GM19035 (cell line): ENCODE results near the gene ACVR2B.

Experiments
- ATAC-seq: cut with Tn5 transposase; IDR thresholded peaks from one replicate; pipeline ENCODE4 v1.9.1; 2021; ENCODE audit not compliant: unreplicated experiment

Gene ACVR2B

GRCh38 chr3:38457111-38458003 is 3.7 kb downstream of the ACVR2B start:
- ATAC-seq = no peak

DNA sequence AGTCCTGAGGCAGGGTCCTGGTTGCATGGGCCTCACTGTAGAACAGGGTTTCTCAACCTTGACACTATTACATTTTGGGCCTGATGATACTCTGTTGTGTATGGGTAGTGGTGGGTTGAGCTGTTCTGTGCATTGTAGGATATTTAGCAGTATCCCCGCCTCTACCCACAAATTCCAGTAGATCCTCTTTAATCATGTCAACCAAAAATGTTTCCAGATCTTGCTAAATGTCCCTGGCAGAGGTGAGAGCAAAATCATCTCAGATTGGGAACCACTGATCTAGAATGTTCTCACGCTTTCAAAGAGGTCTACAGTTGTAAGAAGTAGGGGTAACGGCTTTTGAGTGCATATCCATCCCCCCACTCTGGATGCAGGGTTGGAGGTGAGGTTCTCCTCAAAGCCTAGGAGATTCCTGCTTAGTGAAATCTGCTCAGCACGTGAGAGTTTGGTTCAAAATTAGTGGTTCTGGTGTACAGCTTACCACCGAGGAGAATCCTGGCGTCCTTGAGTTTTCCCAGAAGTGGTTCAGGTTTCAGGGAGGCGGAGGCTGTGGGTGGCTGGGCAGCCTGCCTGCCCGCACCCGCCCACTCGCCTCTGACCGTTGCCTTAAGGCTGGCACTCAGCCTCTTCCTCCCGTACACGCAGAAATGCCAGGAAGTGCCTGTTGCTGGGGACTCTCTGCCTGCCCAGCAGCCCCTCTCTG is 5.3 kb downstream of the ACVR2B start:
- no peak for ATAC-seq

DNA sequence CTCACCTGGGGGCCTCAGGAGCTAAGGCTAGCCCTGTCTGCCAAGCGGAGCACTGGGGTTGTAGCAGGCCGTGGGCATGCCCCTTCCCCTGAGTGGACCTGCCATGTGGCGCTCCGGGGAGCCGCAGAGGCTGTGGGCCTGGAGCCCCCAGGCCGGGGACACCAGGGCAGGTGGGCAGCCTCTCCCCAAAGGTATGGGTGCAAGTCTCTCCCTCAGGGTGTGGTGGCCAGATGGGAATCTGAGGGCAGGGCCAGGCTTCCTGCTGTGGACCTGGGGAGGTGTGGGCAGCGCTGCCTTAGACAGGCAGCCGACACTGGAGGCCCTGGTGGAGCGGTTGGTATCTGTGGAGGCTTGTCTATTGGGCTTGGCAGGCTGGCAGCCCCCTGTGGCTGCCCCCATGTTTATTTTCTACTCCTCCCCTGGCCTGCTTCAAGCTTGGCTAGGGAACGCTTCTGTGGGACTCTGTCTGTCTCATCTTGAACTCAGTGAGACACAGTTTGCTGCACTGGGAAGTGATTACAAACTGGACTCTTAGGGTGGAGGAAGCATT is 5.9 kb downstream of the ACVR2B start:
- no peak for ATAC-seq

DNA sequence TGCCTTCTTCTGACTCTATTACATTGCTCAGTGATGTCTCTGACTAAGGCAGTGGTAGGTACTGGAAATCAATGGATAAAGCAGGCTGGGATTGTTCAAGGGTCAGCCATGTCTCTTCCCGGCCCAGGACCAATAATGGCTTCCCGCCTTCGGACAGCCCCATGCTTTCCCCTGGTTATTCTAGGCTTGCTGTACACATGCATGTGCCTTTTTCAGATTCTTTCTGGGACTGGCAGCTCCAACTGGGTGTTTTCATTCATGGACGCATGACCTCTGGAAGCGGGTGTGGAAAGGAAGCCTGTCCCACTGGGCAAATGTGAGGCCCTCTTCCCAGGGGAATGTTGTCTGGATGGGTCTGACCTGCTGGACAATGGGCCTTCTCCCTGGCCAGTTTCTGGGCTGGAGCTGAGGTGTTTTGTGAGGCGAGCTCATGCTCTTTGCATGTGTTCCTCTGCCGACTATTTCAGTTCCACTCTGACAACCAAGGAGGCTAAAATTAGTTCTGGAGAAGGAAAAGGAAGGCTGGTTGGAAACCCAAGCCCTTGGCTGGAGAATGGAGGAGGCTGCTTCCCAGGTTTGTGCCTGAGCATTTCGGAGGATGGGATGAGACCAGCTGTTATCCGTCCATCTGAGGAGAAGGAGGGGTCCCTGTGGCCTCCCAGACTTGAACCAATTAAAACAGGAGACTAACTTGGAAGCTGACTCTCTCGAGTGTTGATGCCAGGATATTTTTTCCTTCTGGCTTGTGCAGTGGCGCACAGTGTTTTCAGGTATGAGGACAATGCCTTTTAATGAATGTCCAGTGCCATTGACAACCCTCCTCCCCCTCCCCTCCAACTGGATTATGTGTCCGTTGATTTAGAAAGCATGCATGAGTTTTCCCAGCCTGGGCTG is 6.9 kb downstream of the ACVR2B start:
- ATAC-seq = no peak

GRCh38 chr3:38465588-38466154 is 12.0 kb downstream of the ACVR2B start:
- no peak for ATAC-seq

GRCh38 chr3:38468765-38469164 is 15.1 kb downstream of the ACVR2B start:
- no peak for ATAC-seq

DNA sequence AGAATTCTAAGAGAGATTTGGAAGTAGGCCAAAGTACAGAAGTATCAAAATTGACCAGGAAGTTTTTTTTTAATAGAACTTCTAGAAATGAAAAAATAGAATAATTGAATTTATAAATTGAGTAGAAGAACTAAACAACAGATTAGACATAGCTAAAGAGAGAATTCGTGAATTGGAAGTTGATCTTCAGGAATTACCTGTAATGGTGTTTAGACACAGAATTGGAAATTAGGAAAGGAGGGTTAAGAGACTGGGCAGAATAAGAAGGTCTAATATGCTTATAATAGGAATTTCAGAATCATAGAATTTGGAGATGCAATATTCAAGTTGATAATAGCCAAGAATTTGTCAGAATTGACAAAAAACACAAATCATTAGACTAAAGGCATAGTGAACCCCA is 16.2 kb downstream of the ACVR2B start:
- ATAC-seq = no peak

DNA sequence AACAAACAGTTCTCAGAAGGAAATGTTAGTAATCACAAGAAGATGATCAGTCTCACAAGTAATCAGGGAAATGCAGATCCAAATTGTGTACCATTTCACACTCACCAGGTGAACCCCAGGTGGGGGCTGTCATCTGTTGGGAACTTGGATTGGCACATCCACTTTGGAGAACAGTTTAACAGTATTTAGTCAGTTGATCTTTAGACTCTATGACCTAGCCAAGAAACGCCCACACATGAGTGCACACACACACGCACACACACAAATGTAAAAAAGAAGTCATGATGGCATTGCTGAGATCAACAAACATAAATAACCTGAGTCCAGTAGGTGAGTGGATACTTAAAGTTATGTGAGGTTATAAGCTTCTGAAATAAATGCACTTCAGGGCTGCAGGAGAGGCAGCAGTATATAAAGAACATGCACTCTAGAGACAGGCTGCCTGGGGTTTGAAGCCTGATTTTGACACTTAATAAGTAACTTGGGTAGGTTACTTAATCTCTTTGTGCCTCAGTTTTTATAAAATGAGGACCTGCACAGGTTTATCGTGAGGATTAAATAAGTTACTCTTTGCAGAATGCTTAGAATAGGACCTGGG is 17.7 kb downstream of the ACVR2B start:
- ATAC-seq = no peak

- ATAC-seq = no peak
These were observed 18.7 kb downstream of the ACVR2B start for GRCh38 chr3:38472342-38472741.

DNA sequence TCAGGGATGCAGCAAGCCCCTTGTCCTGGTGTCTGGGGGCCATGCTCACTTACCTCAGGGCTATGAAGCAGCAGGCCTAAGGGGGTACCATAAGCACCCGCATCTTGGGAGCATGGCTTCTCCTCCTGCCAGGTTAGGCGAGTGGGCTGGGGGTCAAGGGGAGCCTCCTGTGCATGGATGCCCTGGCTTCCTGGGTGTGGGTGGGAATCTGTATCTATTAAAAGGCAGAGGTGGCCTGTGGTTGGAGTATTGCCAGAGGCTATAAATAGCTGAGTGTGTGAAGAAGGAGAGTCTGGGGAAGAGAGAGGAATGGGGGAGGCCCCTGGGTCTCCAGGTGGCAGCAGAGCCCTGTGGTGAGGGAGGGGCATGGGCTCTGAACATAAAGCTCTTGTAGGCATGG is 19.5 kb downstream of the ACVR2B start:
- no peak for ATAC-seq

DNA sequence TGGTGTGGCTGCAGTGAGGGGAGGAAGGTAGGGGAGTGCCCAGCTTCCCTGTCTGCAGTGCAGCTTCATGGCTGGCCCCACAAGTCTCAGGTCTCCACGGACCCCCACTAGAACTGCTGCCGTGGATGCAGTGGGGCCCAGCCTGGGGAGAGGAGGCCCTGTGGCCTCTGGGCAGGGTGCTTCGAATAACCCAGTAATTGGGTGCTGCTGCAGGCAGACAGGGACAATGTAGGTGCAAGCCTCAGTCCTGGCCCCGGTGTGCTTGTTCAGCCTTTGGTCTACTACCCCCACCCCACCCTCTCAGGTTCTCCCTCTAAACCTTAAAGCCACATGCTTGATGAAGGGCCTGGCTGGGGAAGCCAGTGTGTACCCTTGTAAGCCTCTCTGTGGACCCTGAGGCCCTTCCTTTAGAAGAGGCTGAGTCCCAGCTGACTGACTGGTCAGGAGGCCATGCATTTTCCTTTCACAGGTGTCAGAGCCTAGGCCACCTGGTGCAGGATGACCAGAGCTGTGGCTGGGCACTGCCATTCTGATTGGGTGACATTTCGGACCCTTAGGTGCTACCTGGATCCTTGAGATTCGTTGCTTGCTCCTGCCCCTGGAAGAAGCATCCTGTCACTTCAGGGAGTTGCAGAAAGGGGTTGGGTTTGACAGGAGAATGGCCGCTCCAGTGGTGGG is 21.4 kb downstream of the ACVR2B start:
- ATAC-seq = no peak

- no peak for ATAC-seq
These were observed 22.0 kb downstream of the ACVR2B start for GRCh38 chr3:38475716-38476115.

GRCh38 chr3:38476157-38476756 is 22.6 kb downstream of the ACVR2B start:
- no peak for ATAC-seq

- ATAC-seq = no peak
These were observed 23.5 kb downstream of the ACVR2B start for GRCh38 chr3:38477057-38477820.

DNA sequence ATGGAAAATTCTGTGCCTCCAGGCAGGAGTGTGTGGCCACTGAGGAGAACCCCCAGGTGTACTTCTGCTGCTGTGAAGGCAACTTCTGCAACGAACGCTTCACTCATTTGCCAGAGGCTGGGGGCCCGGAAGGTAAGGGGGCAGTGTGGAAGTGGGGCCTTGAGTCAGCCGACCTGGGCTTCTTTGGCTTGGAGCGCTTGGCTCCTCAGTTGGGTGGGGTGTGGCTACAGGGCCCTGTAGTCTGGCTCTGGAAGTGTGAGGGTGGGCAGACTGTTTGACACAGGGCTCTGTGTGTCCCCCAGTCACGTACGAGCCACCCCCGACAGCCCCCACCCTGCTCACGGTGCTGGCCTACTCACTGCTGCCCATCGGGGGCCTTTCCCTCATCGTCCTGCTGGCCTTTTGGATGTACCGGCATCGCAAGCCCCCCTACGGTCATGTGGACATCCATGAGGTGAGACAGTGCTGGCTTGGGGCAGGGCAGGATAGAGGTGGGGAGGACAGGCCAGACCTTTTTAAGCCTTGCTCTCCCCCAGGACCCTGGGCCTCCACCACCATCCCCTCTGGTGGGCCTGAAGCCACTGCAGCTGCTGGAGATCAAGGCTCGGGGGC is 24.3 kb downstream of the ACVR2B start:
- no peak for ATAC-seq

GRCh38 chr3:38478901-38479300 is 25.2 kb downstream of the ACVR2B start:
- ATAC-seq = no peak

- peak; percentile 63 for ATAC-seq
These were observed 25.9 kb downstream of the ACVR2B start for GRCh38 chr3:38479431-38480092.

GRCh38 chr3:38480093-38480445 is 26.4 kb downstream of the ACVR2B start:
- no peak for ATAC-seq
